ENCODE data around the gene FAM117A. TPM values are rescaled to one million over a fixed set of nuclear protein-coding genes. Genes with fewer than 3 reads are reported as not detected.

The FAM117A gene
- total and polyA plus RNA-seq, 2 donors (not counting 3 experiments of a cell fraction or from before 2014, with no cell fraction given) = 12.2 to 24.1 TPM

GRCh38 chr17:49676276-49676868 is 87.6 kb downstream of the FAM117A start:
- CTCF ChIA-PET = interaction anchor here (1.0 to 1.1 kb wide), 2 partner anchors 20 to 106 kb away, joined by 3 read pairs; no protein-coding TSS in a partner anchor
- no TSS peak for BruUV-seq (replicated peaks)
- peak overlapping the region; percentile 87 for H3K4me2 ChIP-seq (ENCODE audit: insufficient read depth, low read length)
- no peaks in the 10 kb centered on the region for H3K9me1 ChIP-seq (replicated peaks; ENCODE audit: control insufficient read depth, extremely low read depth, insufficient read depth, low read length)
- H3K4me3 ChIP-seq (replicated peaks in 1 of 3; ENCODE audit: insufficient read depth in 1 of 3, low read depth in 1 of 3, low read length in 3 of 3) = peak overlapping the region; percentile 38 to 86 (median 75)
- no peak overlapping the region for H2AFZ ChIP-seq (ENCODE audit: low read depth, low read length)
- POLR2A ChIA-PET = no interaction called here
- H3K9ac ChIP-seq (replicated peaks; ENCODE audit: extremely low read depth, insufficient read depth, low read length) = peak overlapping the region; percentile 74
- H4K20me1 ChIP-seq (replicated peaks; ENCODE audit: control insufficient read depth, extremely low read depth, insufficient read depth, low read length) = no peaks in the 10 kb centered on the region
- no peaks in the 10 kb centered on the region for H3K36me3 ChIP-seq (ENCODE audit: control insufficient read depth in 2 of 2, extremely low read depth in 1 of 2, insufficient read depth in 2 of 2, low read length in 2 of 2)
- no peaks in the 10 kb centered on the region for H3K9me3 ChIP-seq (replicated peaks; ENCODE audit: control insufficient read depth, insufficient read depth, low read length)
- peaks cover 54% of the 10 kb centered on the region for H3K79me2 ChIP-seq (ENCODE audit: control insufficient read depth, insufficient read depth, low read length)
- FAIRE-seq (peak; percentile 44), DNase-seq (ENCODE audit: low read depth, low spot score) (peak; percentile 40)
- intact Hi-C loops (cut with micrococcal nuclease) = loop anchor here (5.0 kb wide), 1 partner anchor 54 kb away; no protein-coding TSS in a partner anchor
- H3K27ac ChIP-seq (ENCODE audit: insufficient read depth, low read depth, low read length) = peak overlapping the region; percentile 45
- no peaks in the 10 kb centered on the region for H3K27me3 ChIP-seq (ENCODE audit: control insufficient read depth in 2 of 2, insufficient read depth in 2 of 2, low read length in 2 of 2)
- TF ChIP-seq POLR2AphosphoS5 (IDR thresholded peaks at IDR 0.05; ENCODE audit: insufficient read depth, low read depth, low read length) = no peak
- TF ChIP-seq POLR2A (IDR thresholded peaks at IDR 0.05; ENCODE audit: low read depth, low read length) = no peak
- TF ChIP-seq EZH2 (IDR thresholded peaks at IDR 0.05; ENCODE audit: borderline replicate concordance, low read depth, low read length, severe bottlenecking) = no peak
- no peak for TF ChIP-seq GATA2 (IDR thresholded peaks at IDR 0.05; ENCODE audit: insufficient read depth, insufficient read length, low read depth, low read length)
- no peak for TF ChIP-seq CTCF (IDR thresholded peaks at IDR 0.05; ENCODE audit: extremely low read depth in 1 of 2, insufficient read depth in 1 of 2, low read depth in 1 of 2, low read length in 2 of 2)
- TF ChIP-seq, protein P1, sequence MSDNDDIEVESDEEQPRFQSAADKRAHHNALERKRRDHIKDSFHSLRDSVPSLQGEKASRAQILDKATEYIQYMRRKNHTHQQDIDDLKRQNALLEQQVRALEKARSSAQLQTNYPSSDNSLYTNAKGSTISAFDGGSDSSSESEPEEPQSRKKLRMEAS (IDR thresholded peaks at IDR 0.05; ENCODE audit: insufficient read depth, insufficient read length) = no peak
- no peak for TF ChIP-seq FOS (IDR thresholded peaks at IDR 0.05; ENCODE audit: borderline replicate concordance, insufficient read depth, low read length)
- TF ChIP-seq MYC (IDR thresholded peaks at IDR 0.05; ENCODE audit: low read depth, low read length) = no peak
- no peak for TF ChIP-seq JUN (IDR thresholded peaks at IDR 0.05; ENCODE audit: borderline replicate concordance, insufficient read depth, insufficient read length, low read depth)
- dilution Hi-C loops (cut with MboI; ENCODE audit: extremely low pct_ligation_motif_present, low sequenced_read_pairs) = no loop called here
- H3K4me1 ChIP-seq (ENCODE audit: control insufficient read depth, extremely low read depth, insufficient read depth, low read length) = peaks cover 10% of the 10 kb centered on the region

Data from endothelial cell of umbilical vein (primary cell).